Liver (tissue), 9 donors: ENCODE data around the gene TOX2. TPM values are rescaled to one million over a fixed set of nuclear protein-coding genes. Genes with fewer than 3 reads are reported as not detected.

Experiments used
- DNase-seq: peaks from one replicate; pipeline ENCODE4 v3.0.0-alpha.2; 2017; ENCODE audit warnings: low spot score
- H3K27ac ChIP-seq, 2 donors: one replicate each; pipeline ENCODE4 v1.7.0; 2013; ENCODE audit warnings: inconsistent platforms in 2 of 2, low read length in 2 of 2, control low read depth in 1 of 2, low read depth in 1 of 2, mild to moderate bottlenecking in 1 of 2
- H3K27me3 ChIP-seq, 4 donors: one replicate each; pipeline versions ENCODE4 v1.6.1 to v1.7.0; 2013; ENCODE audit warnings: low read length in 3 of 4, inconsistent platforms in 1 of 4, mild to moderate bottlenecking in 1 of 4, moderate library complexity in 1 of 4; ENCODE audit not compliant: control insufficient read depth in 4 of 4, insufficient read depth in 4 of 4
- H3K36me3 ChIP-seq, 4 donors: one replicate each; pipeline versions ENCODE4 v1.6.1 to v1.7.0; 2013; ENCODE audit warnings: low read length in 3 of 4, mild to moderate bottlenecking in 3 of 4, low read depth in 1 of 4, moderate library complexity in 1 of 4; ENCODE audit not compliant: control insufficient read depth in 4 of 4, insufficient read depth in 3 of 4
- H3K4me1 ChIP-seq, 4 donors: one replicate each; pipeline versions ENCODE4 v1.6.1 to v1.7.0; 2013; ENCODE audit warnings: low read length in 3 of 4, mild to moderate bottlenecking in 3 of 4, moderate library complexity in 1 of 4; ENCODE audit not compliant: control insufficient read depth in 4 of 4, insufficient read depth in 4 of 4
- H3K4me3 ChIP-seq, 3 donors: one replicate each; pipeline versions ENCODE4 v1.6.1 to v1.7.0; 2013; ENCODE audit warnings: low read length in 3 of 3, control low read depth in 1 of 3, low read depth in 1 of 3, mild to moderate bottlenecking in 1 of 3
- H3K9ac ChIP-seq, 2 donors: one replicate each; pipeline ENCODE4 v1.7.0; 2013; ENCODE audit warnings: low read length in 2 of 2, mild to moderate bottlenecking in 2 of 2, moderate library complexity in 2 of 2, control low read depth in 1 of 2, low read depth in 1 of 2
- H3K9me3 ChIP-seq, 4 donors: one replicate each; pipeline versions ENCODE4 v1.6.1 to v1.7.0; 2013; ENCODE audit warnings: low read length in 3 of 4; ENCODE audit not compliant: control insufficient read depth in 4 of 4
- EGR1 ChIP-seq, 2 donors: IDR thresholded peaks; 2 replicates each; pipeline ENCODE4 v1.6.1; 2016 to 2018; ENCODE audit warnings: antibody characterized with exemption in 2 of 2, low read depth in 2 of 2
- FOXA1 ChIP-seq: IDR thresholded peaks from 2 replicates; pipeline ENCODE4 v1.6.1; 2016; ENCODE audit warnings: antibody characterized with exemption
- FOXA2 ChIP-seq: IDR thresholded peaks from 2 replicates; pipeline ENCODE4 v1.6.1; 2016; ENCODE audit warnings: antibody characterized with exemption
- GABPA ChIP-seq, 2 donors: IDR thresholded peaks in 1 of 2; conservative IDR thresholded peaks in 1 of 2; 2 replicates each; pipeline ENCODE4 v1.6.1; 2016; ENCODE audit warnings: antibody characterized with exemption in 2 of 2, mild to moderate bottlenecking in 1 of 2, moderate library complexity in 1 of 2
- HNF4A ChIP-seq, 2 donors: conservative IDR thresholded peaks; 2 replicates each; pipeline ENCODE4 v1.6.1; 2016; ENCODE audit warnings: antibody characterized with exemption in 2 of 2, mild to moderate bottlenecking in 2 of 2
- HNF4G ChIP-seq: IDR thresholded peaks from 2 replicates; pipeline ENCODE4 v1.6.1; 2016; ENCODE audit warnings: antibody characterized with exemption
- JUND ChIP-seq, 2 donors: IDR thresholded peaks; 2 replicates each; pipeline ENCODE4 v1.6.1; 2016; ENCODE audit warnings: antibody characterized with exemption in 2 of 2
- NR2F2 ChIP-seq: IDR thresholded peaks from 2 replicates; pipeline ENCODE4 v1.6.1; 2016; ENCODE audit warnings: antibody characterized with exemption
- RAD21 ChIP-seq, 2 donors: IDR thresholded peaks; 2 replicates each; pipeline ENCODE4 v1.6.1; 2016; ENCODE audit warnings: antibody characterized with exemption in 2 of 2, mild to moderate bottlenecking in 2 of 2
- RXRA ChIP-seq, 2 donors: IDR thresholded peaks; 2 replicates each; pipeline ENCODE4 v1.6.1; 2017 to 2018; ENCODE audit warnings: antibody characterized with exemption in 2 of 2, mild to moderate bottlenecking in 1 of 2
- SP1 ChIP-seq: IDR thresholded peaks from 2 replicates; pipeline ENCODE4 v1.6.1; 2018; ENCODE audit warnings: antibody characterized with exemption, mild to moderate bottlenecking
- TAF1 ChIP-seq: conservative IDR thresholded peaks from 2 replicates; pipeline ENCODE4 v1.6.1; 2016; ENCODE audit warnings: antibody characterized with exemption, mild to moderate bottlenecking
- YY1 ChIP-seq: IDR thresholded peaks from 2 replicates; pipeline ENCODE4 v1.6.1; 2016; ENCODE audit warnings: antibody characterized with exemption, mild to moderate bottlenecking
- WGBS: extraction: QIAGEN DNeasy Blood & Tissue Kit; methylation state at CpG from one replicate; pipeline ENCODE4 v1.1.7; 2013; 5-methylcytosine and 5-hydroxymethylcytosine counted together
- polyA plus RNA-seq, 2 donors: library from polyadenylated mRNA; stranded (reverse) in 1 of 2; unstranded in 1 of 2; fragments of 200-250 nt in 1 of 2; fragments of >200 nt in 1 of 2; fragmentation: Nextera tagmentation in 1 of 2; extraction: Ambion mirVana in 1 of 2; gene quantifications; one replicate each; pipeline versions ENCODE4 v1.2.1 to v1.2.3, GENCODE V29; 2013 to 2015
- total RNA-seq, 2 donors: library from RNA; depleted of rRNA; stranded (reverse); fragments of >200 nt; gene quantifications; one replicate each; pipeline ENCODE4 v1.2.3, GENCODE V29; 2014
- TF ChIP-seq, protein P1 (sequence below): IDR thresholded peaks from 2 replicates; pipeline ENCODE4 v1.6.1; 2016; ENCODE audit warnings: antibody characterized with exemption
- TF ChIP-seq, protein P2 (sequence below): fragments of 150-350 bp; IDR thresholded peaks from 2 replicates; pipeline ENCODE4 v1.5.1; 2017; ENCODE audit warnings: improper control_type of control experiment, low read depth, low read length; ENCODE audit not compliant: missing input control
- TF ChIP-seq, protein P3 (sequence below): IDR thresholded peaks from 2 replicates; pipeline ENCODE4 v1.6.1; 2016; ENCODE audit warnings: antibody characterized with exemption
- TF ChIP-seq, protein P4 (sequence below): IDR thresholded peaks from 2 replicates; pipeline ENCODE4 v1.6.1; 2016; ENCODE audit warnings: antibody characterized with exemption
- TF ChIP-seq, protein P5 (sequence below): IDR thresholded peaks from 2 replicates; pipeline ENCODE4 v1.6.1; 2016; ENCODE audit warnings: antibody characterized with exemption, mild to moderate bottlenecking
- donor health status: healthy.
- donor health status: healthy.
- donor health status: healthy.
- donor health status: healthy.
- donor health status: healthy.

TOX2 gene
- total and polyA plus RNA-seq, 4 donors: 0.33 to 2.7 (median 1.4) TPM

DNA sequence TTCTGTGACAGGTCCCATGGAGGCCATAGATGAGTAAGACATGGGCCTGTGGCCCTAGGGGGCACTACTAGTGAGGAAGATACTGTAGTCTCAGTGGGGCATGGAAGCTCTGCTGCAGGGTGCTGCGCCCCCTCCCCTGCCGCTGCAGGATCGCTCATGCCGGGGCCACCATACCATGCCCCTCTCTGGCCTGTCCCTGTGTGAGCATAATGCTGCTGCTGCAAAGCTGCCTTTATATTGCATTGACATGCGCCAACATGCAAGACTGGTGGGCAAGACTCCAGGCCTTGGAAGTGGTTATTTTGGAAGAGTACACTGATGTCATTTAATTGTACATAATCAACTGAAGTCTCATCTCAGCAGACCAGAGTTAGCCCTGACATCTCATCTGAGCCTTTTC is 60.0 kb downstream of the TOX2 start:
- 98% methylated on average over 5 of the region's 5 CpGs for WGBS
- no peak for DNase-seq
- no peaks in the 10 kb centered on the region for H3K36me3 ChIP-seq
- peaks cover 0 to 1% (median 0%) of the 10 kb centered on the region in 4 donors for H3K4me1 ChIP-seq
- H3K4me3 ChIP-seq: no peak overlapping the region
- H3K9ac ChIP-seq: no peak overlapping the region
- no peaks in the 10 kb centered on the region for H3K9me3 ChIP-seq
- no peak overlapping the region for H3K27ac ChIP-seq
- TF ChIP-seq, protein P1, sequence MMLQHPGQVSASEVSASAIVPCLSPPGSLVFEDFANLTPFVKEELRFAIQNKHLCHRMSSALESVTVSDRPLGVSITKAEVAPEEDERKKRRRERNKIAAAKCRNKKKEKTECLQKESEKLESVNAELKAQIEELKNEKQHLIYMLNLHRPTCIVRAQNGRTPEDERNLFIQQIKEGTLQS: no peak
- TF ChIP-seq JUND (IDR thresholded peaks at IDR 0.05): no peak
- no peak for TF ChIP-seq RXRA (IDR thresholded peaks at IDR 0.05)
- TF ChIP-seq, protein P2, sequence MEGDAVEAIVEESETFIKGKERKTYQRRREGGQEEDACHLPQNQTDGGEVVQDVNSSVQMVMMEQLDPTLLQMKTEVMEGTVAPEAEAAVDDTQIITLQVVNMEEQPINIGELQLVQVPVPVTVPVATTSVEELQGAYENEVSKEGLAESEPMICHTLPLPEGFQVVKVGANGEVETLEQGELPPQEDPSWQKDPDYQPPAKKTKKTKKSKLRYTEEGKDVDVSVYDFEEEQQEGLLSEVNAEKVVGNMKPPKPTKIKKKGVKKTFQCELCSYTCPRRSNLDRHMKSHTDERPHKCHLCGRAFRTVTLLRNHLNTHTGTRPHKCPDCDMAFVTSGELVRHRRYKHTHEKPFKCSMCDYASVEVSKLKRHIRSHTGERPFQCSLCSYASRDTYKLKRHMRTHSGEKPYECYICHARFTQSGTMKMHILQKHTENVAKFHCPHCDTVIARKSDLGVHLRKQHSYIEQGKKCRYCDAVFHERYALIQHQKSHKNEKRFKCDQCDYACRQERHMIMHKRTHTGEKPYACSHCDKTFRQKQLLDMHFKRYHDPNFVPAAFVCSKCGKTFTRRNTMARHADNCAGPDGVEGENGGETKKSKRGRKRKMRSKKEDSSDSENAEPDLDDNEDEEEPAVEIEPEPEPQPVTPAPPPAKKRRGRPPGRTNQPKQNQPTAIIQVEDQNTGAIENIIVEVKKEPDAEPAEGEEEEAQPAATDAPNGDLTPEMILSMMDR: no peak
- no peak for TF ChIP-seq GABPA (IDR thresholded peaks at IDR 0.05 in 1 of 2, conservative IDR thresholded peaks at IDR 0.05 in 1 of 2)
- TF ChIP-seq, protein P3, sequence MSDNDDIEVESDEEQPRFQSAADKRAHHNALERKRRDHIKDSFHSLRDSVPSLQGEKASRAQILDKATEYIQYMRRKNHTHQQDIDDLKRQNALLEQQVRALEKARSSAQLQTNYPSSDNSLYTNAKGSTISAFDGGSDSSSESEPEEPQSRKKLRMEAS: no peak
- TF ChIP-seq FOXA1: no peak
- no peak for TF ChIP-seq TAF1
- TF ChIP-seq YY1: no peak
- no peak for TF ChIP-seq HNF4A (conservative IDR thresholded peaks at IDR 0.05)
- TF ChIP-seq, protein P4, sequence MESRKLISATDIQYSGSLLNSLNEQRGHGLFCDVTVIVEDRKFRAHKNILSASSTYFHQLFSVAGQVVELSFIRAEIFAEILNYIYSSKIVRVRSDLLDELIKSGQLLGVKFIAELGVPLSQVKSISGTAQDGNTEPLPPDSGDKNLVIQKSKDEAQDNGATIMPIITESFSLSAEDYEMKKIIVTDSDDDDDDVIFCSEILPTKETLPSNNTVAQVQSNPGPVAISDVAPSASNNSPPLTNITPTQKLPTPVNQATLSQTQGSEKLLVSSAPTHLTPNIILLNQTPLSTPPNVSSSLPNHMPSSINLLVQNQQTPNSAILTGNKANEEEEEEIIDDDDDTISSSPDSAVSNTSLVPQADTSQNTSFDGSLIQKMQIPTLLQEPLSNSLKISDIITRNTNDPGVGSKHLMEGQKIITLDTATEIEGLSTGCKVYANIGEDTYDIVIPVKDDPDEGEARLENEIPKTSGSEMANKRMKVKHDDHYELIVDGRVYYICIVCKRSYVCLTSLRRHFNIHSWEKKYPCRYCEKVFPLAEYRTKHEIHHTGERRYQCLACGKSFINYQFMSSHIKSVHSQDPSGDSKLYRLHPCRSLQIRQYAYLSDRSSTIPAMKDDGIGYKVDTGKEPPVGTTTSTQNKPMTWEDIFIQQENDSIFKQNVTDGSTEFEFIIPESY: no peak
- TF ChIP-seq FOXA2: no peak
- TF ChIP-seq EGR1 (IDR thresholded peaks at IDR 0.05; ENCODE audit: low read depth in 2 of 2): no peak
- no peak for TF ChIP-seq RAD21 (IDR thresholded peaks at IDR 0.05)
- TF ChIP-seq NR2F2: no peak
- no peak for TF ChIP-seq HNF4G
- TF ChIP-seq, protein P5, sequence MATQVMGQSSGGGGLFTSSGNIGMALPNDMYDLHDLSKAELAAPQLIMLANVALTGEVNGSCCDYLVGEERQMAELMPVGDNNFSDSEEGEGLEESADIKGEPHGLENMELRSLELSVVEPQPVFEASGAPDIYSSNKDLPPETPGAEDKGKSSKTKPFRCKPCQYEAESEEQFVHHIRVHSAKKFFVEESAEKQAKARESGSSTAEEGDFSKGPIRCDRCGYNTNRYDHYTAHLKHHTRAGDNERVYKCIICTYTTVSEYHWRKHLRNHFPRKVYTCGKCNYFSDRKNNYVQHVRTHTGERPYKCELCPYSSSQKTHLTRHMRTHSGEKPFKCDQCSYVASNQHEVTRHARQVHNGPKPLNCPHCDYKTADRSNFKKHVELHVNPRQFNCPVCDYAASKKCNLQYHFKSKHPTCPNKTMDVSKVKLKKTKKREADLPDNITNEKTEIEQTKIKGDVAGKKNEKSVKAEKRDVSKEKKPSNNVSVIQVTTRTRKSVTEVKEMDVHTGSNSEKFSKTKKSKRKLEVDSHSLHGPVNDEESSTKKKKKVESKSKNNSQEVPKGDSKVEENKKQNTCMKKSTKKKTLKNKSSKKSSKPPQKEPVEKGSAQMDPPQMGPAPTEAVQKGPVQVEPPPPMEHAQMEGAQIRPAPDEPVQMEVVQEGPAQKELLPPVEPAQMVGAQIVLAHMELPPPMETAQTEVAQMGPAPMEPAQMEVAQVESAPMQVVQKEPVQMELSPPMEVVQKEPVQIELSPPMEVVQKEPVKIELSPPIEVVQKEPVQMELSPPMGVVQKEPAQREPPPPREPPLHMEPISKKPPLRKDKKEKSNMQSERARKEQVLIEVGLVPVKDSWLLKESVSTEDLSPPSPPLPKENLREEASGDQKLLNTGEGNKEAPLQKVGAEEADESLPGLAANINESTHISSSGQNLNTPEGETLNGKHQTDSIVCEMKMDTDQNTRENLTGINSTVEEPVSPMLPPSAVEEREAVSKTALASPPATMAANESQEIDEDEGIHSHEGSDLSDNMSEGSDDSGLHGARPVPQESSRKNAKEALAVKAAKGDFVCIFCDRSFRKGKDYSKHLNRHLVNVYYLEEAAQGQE: no peak
- no peak for TF ChIP-seq SP1
- H3K27me3 ChIP-seq: no peaks in the 10 kb centered on the region
